HG03097 (cell line): ENCODE measurements around the gene PDGFRB.

Experiments used
- ATAC-seq: cut with Tn5 transposase; IDR thresholded peaks from one replicate; pipeline ENCODE4 v1.9.1; 2021; ENCODE audit not compliant: unreplicated experiment, low FRiP score

PDGFRB gene

GRCh38 chr5:150155258-150156026, at the start of gene PDGFRB:
Gene PDGFRB, minus strand, starts transcription at chr5:150155845. Its CDS starts 18,798 bp downstream, at chr5:150137047.
- peak; percentile 58 for ATAC-seq

- ATAC-seq: no peak
Measured at GRCh38 chr5:150204590-150204960, 48.9 kb upstream of the PDGFRB start.

- no peak for ATAC-seq
Measured at GRCh38 chr5:150203832-150204589, 48.4 kb upstream of the PDGFRB start.

- ATAC-seq: no peak
Measured at GRCh38 chr5:150202501-150202900, 46.9 kb upstream of the PDGFRB start.

- no peak for ATAC-seq
Measured at GRCh38 chr5:150197476-150197875, 41.8 kb upstream of the PDGFRB start.

- no peak for ATAC-seq
Measured at GRCh38 chr5:150196986-150197385, 41.3 kb upstream of the PDGFRB start.

- no peak for ATAC-seq
Measured at GRCh38 chr5:150196514-150196913, 40.9 kb upstream of the PDGFRB start.

GRCh38 chr5:150195736-150196485, 40.3 kb upstream of the PDGFRB start:
- ATAC-seq: no peak

GRCh38 chr5:150192462-150192861, 36.8 kb upstream of the PDGFRB start:
- ATAC-seq: no peak

GRCh38 chr5:150190987-150191386, 35.3 kb upstream of the PDGFRB start:
- ATAC-seq: no peak

- ATAC-seq: no peak
Measured at GRCh38 chr5:150190503-150190979, 34.9 kb upstream of the PDGFRB start.

- no peak for ATAC-seq
Measured at GRCh38 chr5:150189728-150190502, 34.3 kb upstream of the PDGFRB start, which contains the start of gene SLC6A7. Gene SLC6A7, plus strand, starts transcription at chr5:150190062. Its CDS starts 266 bp downstream, at chr5:150190328.

- no peak for ATAC-seq
Measured at GRCh38 chr5:150189326-150189725, 33.7 kb upstream of the PDGFRB start.

GRCh38 chr5:150188146-150188842, 32.6 kb upstream of the PDGFRB start:
- no peak for ATAC-seq

- no peak for ATAC-seq
Measured at GRCh38 chr5:150186897-150187296, 31.3 kb upstream of the PDGFRB start.

- ATAC-seq: no peak
Measured at GRCh38 chr5:150186137-150186536, 30.5 kb upstream of the PDGFRB start.

- ATAC-seq: no peak
Measured at GRCh38 chr5:150184990-150185912, 29.6 kb upstream of the PDGFRB start.

GRCh38 chr5:150184006-150184405, 28.4 kb upstream of the PDGFRB start:
- no peak for ATAC-seq

GRCh38 chr5:150183436-150183835, 27.8 kb upstream of the PDGFRB start:
- ATAC-seq: no peak
